22Rv1 (cell line): Measurements from ENCODE around the gene ABCA6.

Experiments used
- CTCF ChIP-seq: fragments of 450-650 bp; IDR thresholded peaks from 2 replicates; pipeline ENCODE4 v1.5.1; 2017; ENCODE audit warnings: mild to moderate bottlenecking
- ZFX ChIP-seq: fragments of 450-650 bp; IDR thresholded peaks from 2 replicates; pipeline ENCODE4 v1.6.1; 2017; ENCODE audit warnings: antibody characterized with exemption, borderline replicate concordance

GRCh38 chr17:69175625-69176456 lies 34.1 kb upstream of the ABCA6 start:
- TF ChIP-seq CTCF (no peak), ZFX (no peak)
